ENCODE data around the gene GMEB2. TPM values are rescaled to one million over a fixed set of nuclear protein-coding genes. Genes with fewer than 3 reads are reported as not detected.

GMEB2 gene
- total RNA-seq, 1 experiment from 2014 or later = 14.3 TPM

DNA sequence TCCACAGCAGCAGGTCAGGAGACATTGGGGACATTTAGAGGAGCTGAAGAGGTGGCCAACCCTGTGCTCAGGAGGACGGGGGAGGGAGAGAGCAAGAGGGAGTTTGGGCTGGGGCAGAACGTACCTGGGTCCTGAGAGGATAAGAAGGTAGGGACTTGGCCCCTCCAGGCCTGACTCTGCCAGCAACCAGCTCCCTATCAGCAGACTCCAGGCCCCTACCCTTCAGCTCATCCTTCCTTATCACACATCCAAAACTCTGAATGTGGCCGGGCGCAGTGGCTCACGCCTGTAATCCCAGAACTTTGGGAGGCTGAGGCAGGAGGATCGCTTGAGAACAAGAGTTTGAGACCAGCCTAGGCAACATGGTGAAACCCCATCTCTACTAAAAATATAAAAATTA lies 21.3 kb upstream of the GMEB2 start:
- Histone ChIP-seq H3K23ac (ENCODE audit: insufficient read length, low read depth, low read length) (no peak overlapping the region), H3K4me2 (ENCODE audit: insufficient read depth, insufficient read length, low read length) (no peak overlapping the region), H2BK15ac (ENCODE audit: low read depth, low read length) (no peak overlapping the region), H3K79me1 (ENCODE audit: insufficient read depth, low read depth, low read length, poor library complexity, severe bottlenecking) (no peaks in the 10 kb centered on the region), H3K18ac (ENCODE audit: insufficient read length, low read depth, low read length) (no peak overlapping the region), H3K79me2 (ENCODE audit: insufficient read depth, low read length) (no peaks in the 10 kb centered on the region), H3K14ac (ENCODE audit: insufficient read depth, low read length) (no peak overlapping the region), H3K4ac (ENCODE audit: low read depth, low read length) (no peak overlapping the region), H3K9me3 (ENCODE audit: control insufficient read depth, low read depth, low read length) (no peaks in the 10 kb centered on the region), H2BK12ac (ENCODE audit: insufficient read length, low read depth, low read length) (no peak overlapping the region), H2BK120ac (ENCODE audit: low read depth, low read length, poor library complexity, severe bottlenecking) (no peak overlapping the region), H3K9ac (ENCODE audit: extremely low read depth, insufficient read length, low read length) (no peak overlapping the region), H2BK20ac (ENCODE audit: low read depth, low read length, poor library complexity, severe bottlenecking) (no peak overlapping the region), H2AFZ (ENCODE audit: low read length) (no peak overlapping the region), H3K4me1 (ENCODE audit: insufficient read depth, low read length) (no peaks in the 10 kb centered on the region), H3K23me2 (ENCODE audit: insufficient read length, low read depth, low read length, poor library complexity, severe bottlenecking) (no peaks in the 10 kb centered on the region), H3K27ac (ENCODE audit: insufficient read length, low read depth, low read length) (no peak overlapping the region), H2BK5ac (ENCODE audit: insufficient read length, low read length) (no peak overlapping the region), H4K20me1 (ENCODE audit: control insufficient read depth, insufficient read depth, insufficient read length) (no peaks in the 10 kb centered on the region), H4K5ac (ENCODE audit: insufficient read length, low read depth, low read length) (no peak overlapping the region), H2AK5ac (ENCODE audit: insufficient read length, low read length) (no peak overlapping the region), H3K56ac (ENCODE audit: insufficient read length, low read depth, low read length) (no peak overlapping the region), H3K27me3 (ENCODE audit: insufficient read depth, low read length) (no peaks in the 10 kb centered on the region), H4K8ac (replicated peaks; ENCODE audit: insufficient read length, low read depth, low read length) (no peak overlapping the region), H4K91ac (ENCODE audit: insufficient read length, low read depth, low read length) (no peak overlapping the region), H3T11ph (ENCODE audit: low read length) (no peak overlapping the region)
- peaks cover 0 to 2% (median 0%) of the 10 kb centered on the region in 3 experiments; a peak in 4 of 7 replicates for H3K36me3 Mint-ChIP-seq (ENCODE audit: insufficient read depth in 1 of 3, low read depth in 3 of 3)
- no peak overlapping the region for H3K27ac Mint-ChIP-seq
- H3K27me3 Mint-ChIP-seq (ENCODE audit: low read depth) = peaks cover 6% of the 10 kb centered on the region
- H3K9me3 Mint-ChIP-seq = no peaks in the 10 kb centered on the region; a peak in 1 of 5 replicates
- no peak for TF ChIP-seq CTCF (conservative IDR thresholded peaks at IDR 0.05)
- DNase-seq = no peak
- no peak overlapping the region; a peak in 1 of 5 replicates for H3K4me3 Mint-ChIP-seq
- H3K4me1 Mint-ChIP-seq = peaks cover 5 to 9% of the 10 kb centered on the region in 2 experiments
- WGBS (ENCODE audit: extremely low coverage, insufficient read length, low lambda C conversion rate) = no CpG with 5 or more reads among the region's 6 CpGs
